T-cell (primary cell): ENCODE results near the gene ITFG2. TPM values are rescaled to one million over a fixed set of nuclear protein-coding genes. Genes with fewer than 3 reads are reported as not detected.

ENCODE experiments used
- ATAC-seq, 4 experiments: fragments of 200-7000 bp in 3 of 4; fragments of 150-1000 bp in 1 of 4; cut with Tn5 transposase; replicated peaks in 1 of 4; 1 replicate in 3 of 4; 2 replicates in 1 of 4; pipeline ENCODE4 v1.10.0; 2021; ENCODE audit warnings: moderate library complexity in 3 of 4, mild to moderate bottlenecking in 2 of 4, moderate number of reproducible peaks in 1 of 4
- CTCF ChIA-PET, 2 donors: fragments of 300-600 bp; sonication (Branson Sonifier 250); formaldehyde crosslinking; loops; one replicate each; lab custom pipeline; 2022; ENCODE audit warnings: antibody characterized with exemption in 2 of 2; lab: Charles Lee
- POLR2A ChIA-PET, 2 donors: fragments of 300-600 bp; sonication (Branson Sonifier 250); formaldehyde crosslinking; loops; one replicate each; lab custom pipeline; 2022; ENCODE audit warnings: antibody characterized with exemption in 2 of 2; lab: Charles Lee
- DNase-seq, 35 experiments: peaks; one replicate each; pipeline versions ENCODE4 v3.0.0 to v3.0.0-alpha.2; 2013 to 2023
- H3K27ac ChIP-seq: one replicate; pipeline ENCODE4 v1.5.1; 2013; ENCODE audit warnings: low read length
- H3K27me3 ChIP-seq, 2 experiments: replicated peaks in 1 of 2; 1 replicate in 1 of 2; 2 replicates in 1 of 2; pipeline versions ENCODE4 v1.6.1 to v1.7.0; 2013; ENCODE audit warnings: low read length in 1 of 2, mixed read lengths in 1 of 2; ENCODE audit not compliant: control insufficient read depth in 2 of 2, insufficient read depth in 2 of 2; ENCODE audit errors: extremely low read depth in 1 of 2
- H3K36me3 ChIP-seq, 2 donors: 1 replicate in 1 of 2; 2 replicates in 1 of 2; pipeline versions ENCODE4 v1.6.1 to v1.7.0; 2013; ENCODE audit warnings: low read length in 1 of 2; ENCODE audit not compliant: control insufficient read depth in 2 of 2, insufficient read depth in 1 of 2; ENCODE audit errors: extremely low read depth in 1 of 2
- H3K4me1 ChIP-seq, 2 experiments: 1 replicate in 1 of 2; 2 replicates in 1 of 2; pipeline versions ENCODE4 v1.6.1 to v1.7.0; 2013; ENCODE audit warnings: low read length in 2 of 2, mixed read lengths in 1 of 2; ENCODE audit not compliant: insufficient read depth in 2 of 2, control insufficient read depth in 1 of 2; ENCODE audit errors: extremely low read depth in 1 of 2
- H3K4me3 ChIP-seq, 2 donors: 1 replicate in 1 of 2; 2 replicates in 1 of 2; pipeline versions ENCODE4 v1.5.1 to v1.7.0; 2013; ENCODE audit warnings: mild to moderate bottlenecking in 2 of 2, low read length in 1 of 2, moderate library complexity in 1 of 2; ENCODE audit not compliant: control insufficient read depth in 1 of 2; ENCODE audit errors: extremely low read depth in 1 of 2
- H3K9me3 ChIP-seq: 2 replicates; pipeline ENCODE4 v1.7.0; 2013
- H3K27ac Mint-ChIP-seq, 2 donors: one replicate each; pipeline ENCODE4 v1.8.0; 2020 to 2021; ENCODE audit warnings: mild to moderate bottlenecking in 2 of 2, mixed read lengths in 2 of 2
- H3K27me3 Mint-ChIP-seq, 2 donors: one replicate each; pipeline ENCODE4 v1.8.0; 2021 to 2022; ENCODE audit warnings: mixed read lengths in 2 of 2
- H3K36me3 Mint-ChIP-seq: one replicate; pipeline ENCODE4 v1.8.0; 2021; ENCODE audit warnings: mixed read lengths
- H3K4me1 Mint-ChIP-seq, 3 donors: one replicate each; pipeline ENCODE4 v1.8.0; 2020 to 2022; ENCODE audit warnings: mixed read lengths in 3 of 3, mild to moderate bottlenecking in 1 of 3
- H3K4me3 Mint-ChIP-seq, 3 donors: one replicate each; pipeline ENCODE4 v1.8.0; 2020 to 2022; ENCODE audit warnings: mild to moderate bottlenecking in 3 of 3, mixed read lengths in 3 of 3, moderate library complexity in 3 of 3
- H3K9me3 Mint-ChIP-seq, 3 donors: one replicate each; pipeline ENCODE4 v1.8.0; 2020 to 2022; ENCODE audit warnings: mixed read lengths in 3 of 3
- WGBS: methylation state at CpG from one replicate; pipeline ENCODE4 v1.1.5; 2013; ENCODE audit warnings: missing lambda C conversion rate; ENCODE audit not compliant: insufficient coverage; 5-methylcytosine and 5-hydroxymethylcytosine counted together
- total RNA-seq, 35 experiments: library from RNA in 6 of 35; stranded (reverse) in 6 of 35; fragments of 120-200 nt in 1 of 35; gene quantifications; one replicate each; pipeline versions ENCODE4 v1.2.1 to v1.2.4 and lab custom pipeline; 2013 to 2026

Gene ITFG2
- total RNA-seq, 5 donors from 2014 or later (not counting 1 experiment from before 2014, with no cell fraction given), result 84.5 to 111 (median 93.4) TPM

- H3K9me3 Mint-ChIP-seq, result no peaks in the 10 kb centered on the region
- DNase-seq, result no peak
- H3K27me3 Mint-ChIP-seq, result no peaks in the 10 kb centered on the region
- H3K4me1 Mint-ChIP-seq, result no peaks in the 10 kb centered on the region
- peaks cover 43% of the 10 kb centered on the region for H3K36me3 Mint-ChIP-seq
- Histone ChIP-seq H3K4me3 (no peak overlapping the region), H3K27me3 (no peaks in the 10 kb centered on the region), H3K36me3 (peaks cover 6 to 48% of the 10 kb centered on the region in 2 donors), H3K27ac (no peak overlapping the region), H3K9me3 (no peaks in the 10 kb centered on the region), H3K4me1 (no peaks in the 10 kb centered on the region)
- no peak overlapping the region for H3K4me3 Mint-ChIP-seq
- ATAC-seq, result no peak
- WGBS, result 100% methylated on average over 1 of the region's 5 CpGs
- H3K27ac Mint-ChIP-seq, result no peak overlapping the region
- ChIA-PET CTCF (no interaction called here), POLR2A (no interaction called here)
Observed at GRCh38 chr12:2842948-2843347, 30.5 kb downstream of the ITFG2 start.

GRCh38 chr12:2844786-2845185 lies 32.3 kb downstream of the ITFG2 start:
- H3K27ac Mint-ChIP-seq, result no peak overlapping the region
- no peak for DNase-seq
- H3K4me3 ChIP-seq, result no peak overlapping the region
- no peaks in the 10 kb centered on the region for H3K27me3 Mint-ChIP-seq
- CTCF ChIA-PET, result interaction anchor here in 1 of 2 donors (1.0 kb wide), 1 partner anchor 10 kb away, joined by 3 read pairs; no protein-coding TSS in a partner anchor
- no peaks in the 10 kb centered on the region for H3K9me3 ChIP-seq
- H3K4me3 Mint-ChIP-seq, result no peak overlapping the region
- POLR2A ChIA-PET, result interaction anchor here in 1 of 2 donors (0.6 kb wide), 1 partner anchor 21 kb away, joined by 9 read pairs; no protein-coding TSS in a partner anchor
- H3K36me3 ChIP-seq, result peaks cover 2 to 36% of the 10 kb centered on the region in 2 donors
- no peak for ATAC-seq
- no peaks in the 10 kb centered on the region for H3K9me3 Mint-ChIP-seq
- H3K27ac ChIP-seq, result no peak overlapping the region
- no peaks in the 10 kb centered on the region for H3K4me1 Mint-ChIP-seq
- H3K4me1 ChIP-seq, result no peaks in the 10 kb centered on the region
- WGBS, result 93% methylated on average over 6 of the region's 9 CpGs
- peaks cover 41% of the 10 kb centered on the region for H3K36me3 Mint-ChIP-seq
- no peaks in the 10 kb centered on the region for H3K27me3 ChIP-seq

- ChIA-PET POLR2A (interaction anchor here in 1 of 2 donors (0.6 kb wide), 1 partner anchor 20 kb away, joined by 9 read pairs; no protein-coding TSS in a partner anchor), CTCF (interaction anchor here in 1 of 2 donors (1.0 kb wide), 1 partner anchor 9 kb away, joined by 3 read pairs; no protein-coding TSS in a partner anchor)
- Mint-ChIP-seq H3K27me3 (no peaks in the 10 kb centered on the region), H3K9me3 (no peaks in the 10 kb centered on the region), H3K27ac (no peak overlapping the region), H3K4me3 (no peak overlapping the region), H3K36me3 (peaks cover 39% of the 10 kb centered on the region), H3K4me1 (no peaks in the 10 kb centered on the region)
- 63% methylated on average over 1 of the region's 6 CpGs for WGBS
- no peak for ATAC-seq
- Histone ChIP-seq H3K27me3 (no peaks in the 10 kb centered on the region), H3K9me3 (no peaks in the 10 kb centered on the region), H3K27ac (no peak overlapping the region), H3K36me3 (peaks cover 2 to 35% of the 10 kb centered on the region in 2 donors), H3K4me1 (no peaks in the 10 kb centered on the region), H3K4me3 (no peak overlapping the region)
- no peak for DNase-seq
Observed at GRCh38 chr12:2845280-2845679, 32.8 kb downstream of the ITFG2 start.

DNA sequence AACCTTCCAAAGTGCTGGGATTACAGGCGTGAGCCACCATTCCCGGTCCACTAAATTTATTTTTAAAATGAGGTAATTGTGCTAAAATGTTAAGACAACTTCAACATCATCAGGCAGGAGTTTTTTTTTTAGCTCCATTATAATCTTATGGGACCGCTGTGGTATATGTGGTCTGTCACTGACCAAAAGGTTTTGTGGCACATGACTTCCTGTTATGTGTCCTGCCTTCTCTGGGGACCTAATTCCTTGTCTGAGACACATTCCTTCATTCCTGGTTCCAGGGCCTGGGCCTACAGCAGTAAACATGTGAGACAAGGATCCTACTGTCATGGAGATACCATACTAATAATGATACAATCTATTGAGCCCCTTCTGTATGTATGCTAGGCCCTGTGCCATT lies 39.5 kb downstream of the ITFG2 start:
- Mint-ChIP-seq H3K27me3 (no peaks in the 10 kb centered on the region), H3K4me3 (no peak overlapping the region), H3K27ac (no peak overlapping the region), H3K9me3 (no peaks in the 10 kb centered on the region), H3K36me3 (peaks cover 33% of the 10 kb centered on the region), H3K4me1 (peaks cover 0 to 2% (median 2%) of the 10 kb centered on the region in 3 donors)
- Histone ChIP-seq H3K9me3 (no peaks in the 10 kb centered on the region), H3K4me1 (no peaks in the 10 kb centered on the region), H3K36me3 (peaks cover 0 to 15% of the 10 kb centered on the region in 2 donors), H3K27ac (no peak overlapping the region), H3K4me3 (no peak overlapping the region), H3K27me3 (no peaks in the 10 kb centered on the region)
- no peak for ATAC-seq
- ChIA-PET POLR2A (interaction anchor here in 1 of 2 donors (0.6 kb wide), 1 partner anchor 11 kb away, joined by 3 read pairs; no protein-coding TSS in a partner anchor), CTCF (no interaction called here)
- no peak for DNase-seq
- 80% methylated on average over 1 of the region's 3 CpGs for WGBS

- Mint-ChIP-seq H3K9me3 (no peaks in the 10 kb centered on the region), H3K27ac (no peak overlapping the region), H3K27me3 (no peaks in the 10 kb centered on the region), H3K4me3 (no peak overlapping the region), H3K36me3 (peaks cover 22% of the 10 kb centered on the region), H3K4me1 (peaks cover 0 to 2% (median 2%) of the 10 kb centered on the region in 3 donors)
- DNase-seq, result peak in 24 of 35 experiments; percentile 4 to 49 (median 26)
- Histone ChIP-seq H3K27me3 (no peaks in the 10 kb centered on the region), H3K36me3 (peaks cover 7 to 24% of the 10 kb centered on the region in 2 donors), H3K9me3 (no peaks in the 10 kb centered on the region), H3K4me3 (no peak overlapping the region), H3K27ac (no peak overlapping the region), H3K4me1 (no peaks in the 10 kb centered on the region)
- ChIA-PET POLR2A (no interaction called here), CTCF (interaction anchor here (0.6 to 0.8 kb wide), 2 partner anchors 89 to 170 kb away, joined by 3 to 4 read pairs; no protein-coding TSS in a partner anchor)
- 24% methylated on average over 5 of the region's 11 CpGs for WGBS
- peak in 1 of 4 experiments; percentile 59 for ATAC-seq
Observed at GRCh38 chr12:2853626-2854025, 41.2 kb downstream of the ITFG2 start.

DNA sequence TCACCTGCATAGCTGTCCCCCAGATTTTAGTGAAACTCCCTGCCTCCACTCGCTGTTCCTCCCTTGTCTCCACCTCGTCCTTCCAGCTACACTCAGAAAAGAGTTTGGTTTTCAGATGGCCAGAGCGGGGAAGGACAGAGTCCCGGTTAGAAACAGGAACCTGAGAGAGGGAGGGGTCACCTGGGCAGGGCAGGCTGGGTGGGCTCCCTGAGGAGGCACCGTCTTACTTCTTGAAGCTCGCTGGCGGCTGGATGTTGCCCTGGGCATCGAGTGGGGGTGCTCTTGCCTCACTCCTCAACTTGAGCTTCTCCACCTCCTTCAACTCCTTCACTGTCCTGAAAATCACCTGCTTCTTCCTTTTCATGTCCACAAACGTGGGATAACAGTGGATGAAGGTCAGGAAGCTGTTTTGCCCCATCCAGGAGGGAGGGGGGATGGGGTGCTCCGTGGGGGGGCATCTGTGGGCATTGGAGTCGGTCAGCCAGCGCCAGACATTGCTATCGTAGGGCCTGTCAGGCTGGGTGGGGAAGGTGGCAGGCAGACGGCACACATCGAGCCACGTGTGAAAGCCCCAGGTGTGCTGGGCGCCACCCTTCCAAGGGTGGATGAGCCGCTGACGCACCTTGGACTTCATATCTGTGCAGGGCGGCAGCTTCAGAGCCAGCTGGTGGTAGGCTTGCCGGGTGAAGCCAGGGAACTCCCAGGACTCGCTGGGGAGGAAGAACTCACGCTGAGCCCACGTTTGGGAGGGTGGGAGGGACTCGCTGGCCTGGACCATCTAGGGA lies 42.4 kb downstream of the ITFG2 start:
- Histone ChIP-seq H3K27ac (no peak overlapping the region), H3K4me3 (no peak overlapping the region), H3K4me1 (no peaks in the 10 kb centered on the region), H3K27me3 (no peaks in the 10 kb centered on the region), H3K9me3 (no peaks in the 10 kb centered on the region), H3K36me3 (peaks cover 7 to 21% of the 10 kb centered on the region in 2 donors)
- no peak for ATAC-seq
- Mint-ChIP-seq H3K4me1 (peaks cover 0 to 2% (median 2%) of the 10 kb centered on the region in 3 donors), H3K36me3 (peaks cover 17% of the 10 kb centered on the region), H3K27ac (no peak overlapping the region), H3K4me3 (no peak overlapping the region), H3K27me3 (no peaks in the 10 kb centered on the region), H3K9me3 (no peaks in the 10 kb centered on the region)
- POLR2A ChIA-PET, result no interaction called here
- WGBS, result 87% methylated on average over 13 of the region's 25 CpGs
- no peak for DNase-seq
- CTCF ChIA-PET, result interaction anchor here (0.8 to 1.0 kb wide), 3 partner anchors 9 to 171 kb away, joined by 3 read pairs; no protein-coding TSS in a partner anchor
